Measurements from ENCODE around the gene SYTL5. TPM values are rescaled to one million over a fixed set of nuclear protein-coding genes. Genes with fewer than 3 reads are reported as not detected.

SYTL5 gene
- total and polyA plus RNA-seq, 2 of the 4 experiments (the other 2 are of a cell fraction), result 0.19 to 0.54 TPM

DNA sequence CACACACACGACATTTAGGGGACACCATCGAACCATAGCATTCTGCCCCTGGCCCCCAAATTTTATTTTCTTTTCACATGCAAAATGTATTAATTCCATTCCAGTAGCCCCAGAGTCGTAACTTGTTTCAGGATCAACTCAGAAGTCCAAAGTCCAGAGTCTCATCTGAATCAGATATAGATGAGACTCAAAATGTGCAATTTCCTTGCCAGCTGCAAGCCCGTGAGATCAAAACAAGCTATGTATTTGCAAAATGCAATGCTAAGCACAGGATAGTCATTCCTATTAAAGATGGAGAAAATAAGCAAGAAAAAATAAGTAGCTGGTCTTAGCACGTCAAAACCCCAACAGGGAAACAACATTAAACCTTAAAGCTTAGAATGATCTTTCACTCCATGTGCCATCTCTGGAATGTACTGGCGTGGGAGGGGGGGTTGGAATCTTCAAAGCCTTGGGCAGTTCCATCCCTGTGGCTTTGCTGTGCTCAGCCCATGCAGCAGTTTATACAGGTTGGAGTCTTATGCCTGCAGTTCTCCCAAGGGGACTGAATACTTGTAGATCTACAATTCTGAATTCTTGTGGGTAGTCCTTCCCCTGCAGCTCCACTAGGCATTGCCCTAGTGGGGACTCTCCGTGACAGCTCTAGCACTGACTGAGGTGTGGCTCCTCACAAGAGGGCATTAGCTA, 47.7 kb upstream of the SYTL5 start:
- WGBS, 2 experiments (ENCODE audit: extremely low coverage in 2 of 2, insufficient read length in 1 of 2), result 83% methylated on average over 1 of the region's 7 CpGs; no CpG with 5 or more reads in 1 of the 2 experiments

More for the DNA sequence above, 47.7 kb upstream of the SYTL5 start:
- intact Hi-C loops (cut with micrococcal nuclease) (no loop called here), dilution Hi-C loops (cut with HindIII; ENCODE audit: low sequenced_read_pairs, unreplicated experiment) (no loop called here), in situ Hi-C loops (cut with MboI; ENCODE audit: low sequenced_read_pairs) (no loop called here)
- ChIA-PET POLR2A (ENCODE audit: unreplicated experiment) (no interaction called here), CTCF (no interaction called here)
- peak; percentile 62 for ATAC-seq (ENCODE audit: low read depth)
- H2BK5ac ChIP-seq (ENCODE audit: low read depth, low read length, poor library complexity, severe bottlenecking), result no peak overlapping the region
- no peak overlapping the region for H2BK15ac ChIP-seq (ENCODE audit: low read depth, low read length)
- no peaks in the 10 kb centered on the region for H3K9me3 ChIP-seq (ENCODE audit: control insufficient read depth, insufficient read depth, low read length)
- H3K27ac ChIP-seq (ENCODE audit: insufficient read depth, low read length), result no peak overlapping the region
- H2AK9ac ChIP-seq (replicated peaks; ENCODE audit: low read depth, low read length, poor library complexity), result no peak overlapping the region
- H3K18ac ChIP-seq (ENCODE audit: low read depth, low read length), result no peak overlapping the region
- H4K91ac ChIP-seq (ENCODE audit: insufficient read depth, low read depth, low read length), result no peak overlapping the region
- H3K36me3 ChIP-seq (ENCODE audit: control insufficient read depth, insufficient read depth, low read length), result no peaks in the 10 kb centered on the region
- H3K9me1 ChIP-seq (ENCODE audit: insufficient read depth, low read length), result no peaks in the 10 kb centered on the region
- H3K23ac ChIP-seq (ENCODE audit: low read depth, low read length), result no peak overlapping the region
- no peak overlapping the region for H3K4me2 ChIP-seq (ENCODE audit: low read depth, low read length)
- no peaks in the 10 kb centered on the region for H3K27me3 ChIP-seq (ENCODE audit: control insufficient read depth, insufficient read depth, low read length)
- BruUV-seq (replicated peaks), result no TSS peak
- H3K56ac ChIP-seq (ENCODE audit: extremely low read depth, insufficient read depth, low read length), result no peak overlapping the region
- H4K8ac ChIP-seq (ENCODE audit: low read depth in 2 of 2, low read length in 2 of 2), result no peak overlapping the region
- no peak overlapping the region for H3K9ac ChIP-seq (ENCODE audit: low read depth, low read length)
- no peak overlapping the region for H3K4me3 ChIP-seq (ENCODE audit: insufficient read depth, low read depth, low read length)
- no peak overlapping the region for H3K4ac ChIP-seq (ENCODE audit: low read depth, low read length)
- H4K5ac ChIP-seq (ENCODE audit: low read depth, low read length), result no peak overlapping the region
- no peak overlapping the region for H3K14ac ChIP-seq (replicated peaks; ENCODE audit: low read depth, low read length)
- no peaks in the 10 kb centered on the region for H4K20me1 ChIP-seq (ENCODE audit: insufficient read depth, low read length)
- no peak overlapping the region for H2AK5ac ChIP-seq (ENCODE audit: low read depth, low read length)
- H3K79me1 ChIP-seq (ENCODE audit: low read depth in 1 of 2, low read length in 2 of 2), result no peaks in the 10 kb centered on the region
- TF ChIP-seq USF2 (IDR thresholded peaks at IDR 0.05; ENCODE audit: low read depth, low read length), result no peak
- TF ChIP-seq BHLHE40 (IDR thresholded peaks at IDR 0.05; ENCODE audit: low read depth, low read length), result no peak
- no peak for TF ChIP-seq MAFK (IDR thresholded peaks at IDR 0.05; ENCODE audit: low read depth, low read length)
- no peak for TF ChIP-seq MAZ (IDR thresholded peaks at IDR 0.05; ENCODE audit: borderline replicate concordance, low read depth, low read length)
- no peak for TF ChIP-seq RFX5 (IDR thresholded peaks at IDR 0.05; ENCODE audit: low read depth, low read length)
- TF ChIP-seq CTCF (conservative IDR thresholded peaks at IDR 0.05; ENCODE audit: low read depth, low read length), result no peak
- TF ChIP-seq CHD1 (IDR thresholded peaks at IDR 0.05; ENCODE audit: low read depth, low read length), result no peak
- no peak for TF ChIP-seq MXI1 (IDR thresholded peaks at IDR 0.05; ENCODE audit: borderline replicate concordance, low read depth, low read length)
- TF ChIP-seq NFE2L2 (IDR thresholded peaks at IDR 0.05; ENCODE audit: low read depth, low read length), result no peak
- TF ChIP-seq RAD21 (IDR thresholded peaks at IDR 0.05; ENCODE audit: low read length), result no peak
- no peak for TF ChIP-seq FOS (IDR thresholded peaks at IDR 0.05; ENCODE audit: low read depth, low read length)
- no peak for TF ChIP-seq POLR2A (IDR thresholded peaks at IDR 0.05; ENCODE audit: low read depth, low read length)
- TF ChIP-seq RCOR1 (IDR thresholded peaks at IDR 0.05; ENCODE audit: insufficient replicate concordance, low read length), result no peak
- TF ChIP-seq SMC3 (IDR thresholded peaks at IDR 0.05; ENCODE audit: low read depth, low read length), result no peak
- no peak for TF ChIP-seq CEBPB (IDR thresholded peaks at IDR 0.05; ENCODE audit: low read depth, low read length)
- no peak for TF ChIP-seq ELK1 (IDR thresholded peaks at IDR 0.05; ENCODE audit: borderline replicate concordance, low read depth, low read length)
- H2BK120ac ChIP-seq (ENCODE audit: low read depth, low read length), result no peak overlapping the region
- H3K4me1 ChIP-seq (ENCODE audit: control insufficient read depth, insufficient read depth, low read length), result no peaks in the 10 kb centered on the region
- H2BK20ac ChIP-seq (ENCODE audit: low read depth, low read length), result no peak overlapping the region
- no peak overlapping the region for H2AFZ ChIP-seq (replicated peaks; ENCODE audit: low read length, poor library complexity)
- peak; percentile 1 for DNase-seq

Measured in IMR-90 (cell line).